HCT116 (cell line): ENCODE measurements around the gene TEPSIN. TPM values are rescaled to one million over a fixed set of nuclear protein-coding genes. Genes with fewer than 3 reads are reported as not detected.

Experiments used
- ATAC-seq: fragments of 200-7000 bp; cut with Tn5 transposase; 2 replicates; pipeline ENCODE4 v1.9.1; 2020; ENCODE audit warnings: mild to moderate bottlenecking, moderate library complexity
- BruUV-seq: library from RNA; stranded (reverse); fragments of 400-500 nt; replicated peaks from 2 replicates; lab custom pipeline; 2021; lab: Mats Ljungman, UMichigan
- CTCF ChIA-PET: fragments of 300-600 bp; sonication (Branson Sonifier 250); formaldehyde crosslinking; loops from one replicate; lab custom pipeline; 2021; ENCODE audit warnings: antibody characterized with exemption; lab: Charles Lee
- POLR2A ChIA-PET: fragments of 300-600, 350-600 bp; sonication (Branson Sonifier 250); formaldehyde crosslinking; loops from one replicate; lab custom pipeline; 2021; ENCODE audit warnings: antibody characterized with exemption; lab: Charles Lee
- RAD21 ChIA-PET, 2 experiments: fragments of 300-600 bp; sonication (Branson Sonifier 250); formaldehyde crosslinking; loops; one replicate each; lab custom pipeline; 2023; ENCODE audit warnings: low total read pairs in 2 of 2; ENCODE audit not compliant: uncharacterized antibody in 2 of 2, unreplicated experiment in 2 of 2, low non-redundant PET in 1 of 2; lab: Charles Lee
- DNase-seq: peaks from one replicate; pipeline ENCODE4 v3.0.0-alpha.2; 2010; ENCODE audit warnings: low read depth, low spot score
- H2AFZ ChIP-seq: fragments of 200-600 bp; shearing (Covaris generic), sonication (generic); 2 replicates; pipeline ENCODE4 v1.6.1; 2017; ENCODE audit warnings: low read depth, mixed run types, mixed read lengths, antibody characterized with exemption, low read length; ENCODE audit not compliant: poor library complexity, severe bottlenecking
- H3K27ac ChIP-seq: 2 replicates; pipeline ENCODE4 v1.5.1; 2012; ENCODE audit warnings: low read depth, low read length
- H3K27me3 ChIP-seq: fragments of 200-600 bp; sonication (generic); 2 replicates; pipeline ENCODE4 v1.6.1; 2016; ENCODE audit warnings: mixed run types, low read length, mixed read lengths; ENCODE audit not compliant: insufficient read depth
- H3K36me3 ChIP-seq, 2 experiments: fragments of 200-500 bp in 1 of 2; fragments of 200-600 bp in 1 of 2; sonication (Bioruptor generic) in 1 of 2; sonication (generic) in 1 of 2; 2 replicates each; pipeline versions ENCODE4 v1.5.1 to v1.6.1; 2014 to 2016; ENCODE audit warnings: low read length in 2 of 2, inconsistent platforms in 1 of 2, mixed read lengths in 1 of 2, mixed run types in 1 of 2; ENCODE audit not compliant: insufficient read depth in 2 of 2, control insufficient read depth in 1 of 2
- H3K4me1 ChIP-seq, 2 experiments: fragments of 200-600 bp in 1 of 2; sonication (generic) in 1 of 2; 2 replicates each; pipeline versions ENCODE4 v1.5.1 to v1.6.1; 2012 to 2017; ENCODE audit warnings: low read length in 2 of 2, inconsistent platforms in 1 of 2, mild to moderate bottlenecking in 1 of 2, mixed read lengths in 1 of 2, mixed run types in 1 of 2, moderate library complexity in 1 of 2; ENCODE audit not compliant: insufficient read depth in 2 of 2, control insufficient read depth in 1 of 2
- H3K4me2 ChIP-seq: fragments of 200-600 bp; sonication (generic); 2 replicates; pipeline ENCODE4 v1.6.1; 2017; ENCODE audit warnings: mixed run types, low read length, mixed read lengths
- H3K4me3 ChIP-seq, 2 experiments: fragments of 200-600 bp in 1 of 2; sonication (generic) in 1 of 2; replicated peaks in 1 of 2; 2 replicates each; pipeline ENCODE4 v1.5.1; 2011 to 2016; ENCODE audit warnings: low read length in 2 of 2, control low read depth in 1 of 2, low read depth in 1 of 2, mild to moderate bottlenecking in 1 of 2, mixed read lengths in 1 of 2, mixed run types in 1 of 2
- H3K79me2 ChIP-seq: fragments of 200-600 bp; sonication (generic); 2 replicates; pipeline ENCODE4 v1.6.1; 2017; ENCODE audit warnings: mild to moderate bottlenecking, mixed run types, low read length, moderate library complexity, mixed read lengths; ENCODE audit not compliant: insufficient read depth
- H3K9ac ChIP-seq: fragments of 200-600 bp; sonication (generic); 2 replicates; pipeline ENCODE4 v1.6.1; 2016; ENCODE audit warnings: low read length, mixed read lengths
- H3K9me2 ChIP-seq: fragments of 200-600 bp; sonication (generic), shearing (Covaris generic); 2 replicates; pipeline ENCODE4 v1.6.1; 2017; ENCODE audit warnings: mixed run types, mild to moderate bottlenecking, moderate library complexity; ENCODE audit not compliant: insufficient read depth
- H3K9me3 ChIP-seq, 2 experiments: fragments of 200-500 bp in 1 of 2; fragments of 200-600 bp in 1 of 2; sonication (Bioruptor generic) in 1 of 2; sonication (generic) in 1 of 2; 2 replicates each; pipeline ENCODE4 v1.6.1; 2014 to 2017; ENCODE audit warnings: low read length in 2 of 2, mixed read lengths in 2 of 2, inconsistent platforms in 1 of 2, low read depth in 1 of 2, mild to moderate bottlenecking in 1 of 2, mixed run types in 1 of 2, moderate library complexity in 1 of 2; ENCODE audit not compliant: control insufficient read depth in 1 of 2, insufficient read depth in 1 of 2
- H4K20me1 ChIP-seq: fragments of 200-600 bp; sonication (generic), shearing (Covaris generic); 2 replicates; pipeline ENCODE4 v1.6.1; 2017; ENCODE audit warnings: mixed run types, mild to moderate bottlenecking, moderate library complexity; ENCODE audit not compliant: insufficient read depth
- ATF3 ChIP-seq: IDR thresholded peaks from 2 replicates; pipeline ENCODE4 v1.6.1; 2012
- CBX3 ChIP-seq: IDR thresholded peaks from 2 replicates; pipeline ENCODE4 v1.6.1; 2012; ENCODE audit warnings: low read depth
- CEBPB ChIP-seq: IDR thresholded peaks from 2 replicates; pipeline ENCODE4 v1.6.1; 2012; ENCODE audit warnings: low read depth
- EGR1 ChIP-seq: IDR thresholded peaks from 2 replicates; pipeline ENCODE4 v1.6.1; 2012; ENCODE audit warnings: low read depth
- ELF1 ChIP-seq: IDR thresholded peaks from 2 replicates; pipeline ENCODE4 v1.6.1; 2012; ENCODE audit warnings: low read depth, borderline replicate concordance
- EZH2phosphoT487 ChIP-seq: fragments of 200-600 bp; IDR thresholded peaks from 2 replicates; pipeline ENCODE4 v1.6.1; 2018; ENCODE audit warnings: antibody characterized with exemption, borderline replicate concordance
- FOSL1 ChIP-seq: IDR thresholded peaks from 2 replicates; pipeline ENCODE4 v1.6.1; 2012; ENCODE audit warnings: low read depth
- MAX ChIP-seq: IDR thresholded peaks from 2 replicates; pipeline ENCODE4 v1.6.1; 2012
- POLR2A ChIP-seq: IDR thresholded peaks from 2 replicates; pipeline ENCODE4 v1.7.0; 2011; ENCODE audit warnings: borderline replicate concordance; ENCODE audit not compliant: insufficient read depth, insufficient read length; ENCODE audit errors: extremely low read depth
- SIN3A ChIP-seq: IDR thresholded peaks from 2 replicates; pipeline ENCODE4 v1.6.1; 2012; ENCODE audit warnings: low read depth
- SRF ChIP-seq: IDR thresholded peaks from 2 replicates; pipeline ENCODE4 v1.6.1; 2012; ENCODE audit warnings: low read depth
- TCF7L2 ChIP-seq: IDR thresholded peaks from 2 replicates; pipeline ENCODE4 v1.7.0; 2011; ENCODE audit warnings: borderline replicate concordance, inconsistent platforms; ENCODE audit not compliant: insufficient read depth, insufficient read length; ENCODE audit errors: extremely low read depth
- ZFX ChIP-seq: fragments of 450-650 bp; IDR thresholded peaks from 2 replicates; pipeline ENCODE4 v1.6.1; 2017
- ZNF274 ChIP-seq: fragments of 200-500 bp; sonication (Bioruptor generic); IDR thresholded peaks from 2 replicates; pipeline ENCODE4 v1.6.1; 2014; ENCODE audit warnings: mild to moderate bottlenecking, low read depth, low read length, inconsistent platforms
- intact Hi-C: fragments of 100-400 bp; cut with micrococcal nuclease; formaldehyde crosslinking; loops from 2 replicates; pipeline ENCODE4 v1.10.0; 2022
- total RNA-seq: library from RNA; stranded (reverse); gene quantifications from one replicate; pipeline ENCODE4 v1.2.1, GENCODE V29; 2021; ENCODE audit not compliant: unreplicated experiment

TEPSIN gene
- total RNA-seq, 1 experiment from 2014 or later: 50.6 TPM

GRCh38 chr17:81190591-81190990, 48.3 kb downstream of the TEPSIN start:
- BruUV-seq: no TSS peak
- TF ChIP-seq POLR2A: no peak
- no peak for TF ChIP-seq EGR1
- no peak for TF ChIP-seq SIN3A
- TF ChIP-seq CEBPB: no peak
- no peak for TF ChIP-seq ELF1
- no peak for TF ChIP-seq SRF
- no peak for TF ChIP-seq FOSL1
- TF ChIP-seq ATF3: no peak
- TF ChIP-seq TCF7L2: no peak
- TF ChIP-seq ZFX: no peak
- no peak for TF ChIP-seq CBX3
- TF ChIP-seq MAX: no peak
- no peak for TF ChIP-seq ZNF274
- no peak for TF ChIP-seq EZH2phosphoT487
- TF ChIP-seq, all 23 proteins: peak for 0
- Histone ChIP-seq H3K9me3 (no peaks in the 10 kb centered on the region), H2AFZ (no peak overlapping the region), H3K4me2 (no peak overlapping the region), H3K4me1 (no peaks in the 10 kb centered on the region), H3K79me2 (no peaks in the 10 kb centered on the region), H3K4me3 (no peak overlapping the region), H3K36me3 (peaks cover 0 to 3% of the 10 kb centered on the region in 2 experiments; a peak in 1 of 4 replicates), H3K27ac (no peak overlapping the region), H3K9me2 (no peaks in the 10 kb centered on the region), H3K9ac (no peak overlapping the region), H4K20me1 (no peaks in the 10 kb centered on the region), H3K27me3 (no peaks in the 10 kb centered on the region)
- DNase-seq (no peak), ATAC-seq (no peak)
- POLR2A ChIA-PET: no interaction called here
- CTCF ChIA-PET: no interaction called here
- intact Hi-C loops: no loop called here
- RAD21 ChIA-PET: no interaction called here
